Upper lobe of left lung (tissue), 6 donors: ENCODE measurements around the gene HAGHL. TPM values are rescaled to one million over a fixed set of nuclear protein-coding genes. Genes with fewer than 3 reads are reported as not detected.

Source experiments
- ATAC-seq, 2 donors: fragments of 200-7000 bp; cut with Tn5 transposase; one replicate each; pipeline ENCODE4 v1.9.1; 2022; ENCODE audit warnings: mild to moderate bottlenecking in 2 of 2, moderate library complexity in 2 of 2; ENCODE audit not compliant: low FRiP score in 2 of 2
- DNase-seq, 2 donors: peaks; one replicate each; pipeline ENCODE4 v3.0.0-alpha.2; 2019 to 2020
- H3K27ac ChIP-seq, 4 donors: fragments of 200-600 bp; sonication (generic); one replicate each; pipeline ENCODE4 v1.5.1; 2016 to 2019
- H3K27me3 ChIP-seq, 4 donors: fragments of 200-600 bp; sonication (generic); one replicate each; pipeline ENCODE4 v1.5.1; 2017 to 2019
- H3K36me3 ChIP-seq, 4 donors: fragments of 200-600 bp; sonication (generic); one replicate each; pipeline ENCODE4 v1.5.1; 2016 to 2019
- H3K4me1 ChIP-seq, 4 donors: fragments of 200-600 bp; sonication (generic); one replicate each; pipeline ENCODE4 v1.5.1; 2018 to 2019
- H3K4me3 ChIP-seq, 4 donors: fragments of 200-600 bp; sonication (generic); one replicate each; pipeline ENCODE4 v1.5.1; 2017 to 2019; ENCODE audit warnings: mild to moderate bottlenecking in 2 of 4, moderate library complexity in 1 of 4
- H3K9me3 ChIP-seq, 4 donors: fragments of 200-600 bp; sonication (generic); one replicate each; pipeline ENCODE4 v1.5.1; 2018 to 2019
- EP300 ChIP-seq, 4 donors: sonication (generic); formaldehyde crosslinking; IDR thresholded peaks; one replicate each; pipeline ENCODE4 v1.5.1; 2017; ENCODE audit warnings: antibody characterized with exemption in 4 of 4, control low read depth in 2 of 4
- POLR2A ChIP-seq, 4 donors: fragments of 450-650 bp; IDR thresholded peaks; one replicate each; pipeline ENCODE4 v1.5.1; 2016 to 2017; ENCODE audit warnings: antibody characterized with exemption in 4 of 4, mild to moderate bottlenecking in 2 of 4
- POLR2AphosphoS5 ChIP-seq, 2 donors: sonication (generic); formaldehyde crosslinking; IDR thresholded peaks; one replicate each; pipeline ENCODE4 v1.5.1; 2017; ENCODE audit warnings: antibody characterized with exemption in 2 of 2
- WGBS, 2 donors: methylation state at CpG; one replicate each; pipeline ENCODE4 v1.1.5; 2017 to 2018; 5-methylcytosine and 5-hydroxymethylcytosine counted together
- total RNA-seq, 6 donors: library from RNA; depleted of rRNA in 4 of 6; stranded (reverse); fragments of >200 nt in 4 of 6; gene quantifications; one replicate each; pipeline versions ENCODE4 v1.1.0 to v1.2.1, GENCODE V29; 2016 to 2021
- TF ChIP-seq, protein P1 (sequence below), 6 experiments: fragments of 450-650 bp in 4 of 6; fragments of 200-600 bp in 2 of 6; sonication (generic) in 2 of 6; IDR thresholded peaks; one replicate each; pipeline ENCODE4 v1.5.1; 2016 to 2019; ENCODE audit warnings: antibody characterized with exemption in 6 of 6
- donor health status: DM: no; HTN: no; CAD: no; lungs with moderate emphysema.
- donor health status: DM: no; HTN: yes; CAD: no; lungs with severe emphysema.

HAGHL gene
- total RNA-seq, 6 donors from 2014 or later, result 4.0 to 43.0 (median 13.5) TPM

DNA sequence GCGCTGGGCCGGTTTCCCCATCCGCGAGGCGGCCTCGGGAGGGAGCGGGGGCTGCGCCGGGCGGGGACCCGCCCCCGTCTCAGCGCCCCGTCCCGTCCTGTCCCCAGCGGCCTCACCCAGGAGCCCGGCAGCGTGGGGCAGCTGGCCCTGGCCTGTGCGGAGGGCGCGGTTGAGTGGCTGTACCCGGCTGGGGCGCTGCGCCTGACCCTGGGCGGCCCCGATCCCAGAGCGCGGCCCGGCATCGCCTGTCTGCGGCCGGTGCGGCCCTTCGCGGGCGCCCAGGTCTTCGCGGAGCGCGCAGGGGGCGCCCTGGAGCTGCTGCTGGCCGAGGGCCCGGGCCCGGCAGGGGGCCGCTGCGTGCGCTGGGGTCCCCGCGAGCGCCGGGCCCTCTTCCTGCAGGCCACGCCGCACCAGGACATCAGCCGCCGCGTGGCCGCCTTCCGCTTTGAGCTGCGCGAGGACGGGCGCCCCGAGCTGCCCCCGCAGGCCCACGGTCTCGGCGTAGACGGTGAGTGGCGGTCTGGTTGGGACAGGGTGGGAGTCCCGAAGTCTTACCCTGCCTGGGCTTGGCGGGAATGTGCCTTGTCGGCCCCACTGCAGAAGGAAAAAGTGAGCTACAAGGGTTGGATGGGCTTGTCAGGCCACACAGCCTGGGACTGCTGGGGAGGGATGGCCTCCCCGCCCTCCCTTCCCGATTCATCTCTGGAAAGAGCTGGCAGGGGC, 11.3 kb upstream of the HAGHL start:
- Histone ChIP-seq H3K4me3 (peak overlapping the region; percentile 82 to 93 (median 86)), H3K36me3 (no peaks in the 10 kb centered on the region), H3K27me3 (peaks cover 0 to 15% (median 5%) of the 10 kb centered on the region in 4 donors), H3K9me3 (no peaks in the 10 kb centered on the region), H3K27ac (peak overlapping the region in 1 of 4 donors; percentile 51), H3K4me1 (peaks cover 31 to 45% (median 39%) of the 10 kb centered on the region in 4 donors)
- DNase-seq, result peak in 1 of 2 donors; percentile 89
- no peak for TF ChIP-seq POLR2AphosphoS5 (IDR thresholded peaks at IDR 0.05)
- TF ChIP-seq, protein P1, sequence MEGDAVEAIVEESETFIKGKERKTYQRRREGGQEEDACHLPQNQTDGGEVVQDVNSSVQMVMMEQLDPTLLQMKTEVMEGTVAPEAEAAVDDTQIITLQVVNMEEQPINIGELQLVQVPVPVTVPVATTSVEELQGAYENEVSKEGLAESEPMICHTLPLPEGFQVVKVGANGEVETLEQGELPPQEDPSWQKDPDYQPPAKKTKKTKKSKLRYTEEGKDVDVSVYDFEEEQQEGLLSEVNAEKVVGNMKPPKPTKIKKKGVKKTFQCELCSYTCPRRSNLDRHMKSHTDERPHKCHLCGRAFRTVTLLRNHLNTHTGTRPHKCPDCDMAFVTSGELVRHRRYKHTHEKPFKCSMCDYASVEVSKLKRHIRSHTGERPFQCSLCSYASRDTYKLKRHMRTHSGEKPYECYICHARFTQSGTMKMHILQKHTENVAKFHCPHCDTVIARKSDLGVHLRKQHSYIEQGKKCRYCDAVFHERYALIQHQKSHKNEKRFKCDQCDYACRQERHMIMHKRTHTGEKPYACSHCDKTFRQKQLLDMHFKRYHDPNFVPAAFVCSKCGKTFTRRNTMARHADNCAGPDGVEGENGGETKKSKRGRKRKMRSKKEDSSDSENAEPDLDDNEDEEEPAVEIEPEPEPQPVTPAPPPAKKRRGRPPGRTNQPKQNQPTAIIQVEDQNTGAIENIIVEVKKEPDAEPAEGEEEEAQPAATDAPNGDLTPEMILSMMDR (IDR thresholded peaks at IDR 0.05), result peak in 1 of 6 experiments; percentile 12
- WGBS, 2 donors, result 5 to 14% methylated on average over 6 to 13 of the region's 74 CpGs
- no peak for ATAC-seq

DNA sequence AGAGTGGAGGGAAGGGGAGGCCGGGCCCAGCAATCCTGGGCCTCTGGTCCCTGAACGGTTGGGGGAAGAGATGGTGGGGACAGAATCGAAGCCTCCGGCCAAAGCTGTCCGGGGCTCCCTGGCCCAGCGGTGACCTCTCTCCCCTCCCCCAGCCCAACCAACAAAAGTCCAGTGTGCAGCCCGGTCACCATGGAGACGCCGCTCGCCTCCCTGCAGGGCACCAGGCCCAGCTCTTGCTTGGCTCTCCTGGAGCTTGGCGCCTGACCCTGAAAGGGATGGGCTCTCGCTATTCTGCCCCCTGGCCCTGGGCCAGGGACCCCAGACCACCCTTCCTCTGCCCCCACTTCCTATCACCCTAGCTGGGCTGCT, 10.7 kb upstream of the HAGHL start:
- H3K9me3 ChIP-seq, result no peaks in the 10 kb centered on the region
- DNase-seq, result peak in 1 of 2 donors; percentile 68
- peaks cover 31 to 47% (median 40%) of the 10 kb centered on the region in 4 donors for H3K4me1 ChIP-seq
- H3K27ac ChIP-seq, result no peak overlapping the region
- H3K27me3 ChIP-seq, result peaks cover 0 to 11% (median 2%) of the 10 kb centered on the region in 4 donors
- H3K36me3 ChIP-seq, result no peaks in the 10 kb centered on the region
- TF ChIP-seq POLR2AphosphoS5 (IDR thresholded peaks at IDR 0.05) (no peak), POLR2A (IDR thresholded peaks at IDR 0.05) (no peak), EP300 (IDR thresholded peaks at IDR 0.05) (no peak)
- TF ChIP-seq, protein P1 (IDR thresholded peaks at IDR 0.05), result no peak
- WGBS, 2 donors, result 17 to 34% methylated on average over 9 to 12 of the region's 12 CpGs
- ATAC-seq, result no peak
- peak overlapping the region in 3 of 4 donors; percentile 82 to 93 (median 86) for H3K4me3 ChIP-seq

DNA sequence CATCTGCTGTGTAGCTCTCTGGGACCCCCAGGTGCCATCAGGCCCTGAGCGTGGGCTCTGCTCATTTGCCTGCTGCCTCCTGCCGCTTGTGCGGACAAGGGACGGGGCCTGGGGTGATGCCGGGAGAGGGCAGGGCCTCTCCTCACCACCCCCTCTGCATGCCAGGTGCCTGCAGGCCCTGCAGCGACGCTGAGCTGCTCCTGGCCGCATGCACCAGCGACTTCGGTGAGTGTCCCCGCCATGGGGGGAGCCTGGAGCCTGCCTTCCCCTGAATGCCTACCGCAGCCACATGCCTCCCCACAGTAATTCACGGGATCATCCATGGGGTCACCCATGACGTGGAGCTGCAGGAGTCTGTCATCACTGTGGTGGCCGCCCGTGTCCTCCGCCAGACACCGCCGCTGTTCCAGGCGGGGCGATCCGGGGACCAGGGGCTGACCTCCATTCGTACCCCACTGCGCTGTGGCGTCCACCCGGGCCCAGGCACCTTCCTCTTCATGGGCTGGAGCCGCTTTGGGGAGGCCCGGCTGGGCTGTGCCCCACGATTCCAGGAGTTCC, 10.1 kb upstream of the HAGHL start:
- peak in 1 of 2 donors; percentile 78 for DNase-seq
- Histone ChIP-seq H3K27me3 (peaks cover 0 to 10% (median under 1%) of the 10 kb centered on the region in 4 donors), H3K36me3 (no peaks in the 10 kb centered on the region), H3K4me3 (no peak overlapping the region), H3K4me1 (peaks cover 34 to 53% (median 43%) of the 10 kb centered on the region in 4 donors), H3K27ac (no peak overlapping the region), H3K9me3 (no peaks in the 10 kb centered on the region)
- 92 to 100% methylated on average over 1 to 13 of the region's 29 CpGs for WGBS, 2 donors
- TF ChIP-seq POLR2AphosphoS5 (IDR thresholded peaks at IDR 0.05) (no peak), EP300 (IDR thresholded peaks at IDR 0.05) (no peak), POLR2A (IDR thresholded peaks at IDR 0.05) (no peak)
- TF ChIP-seq, protein P1 (IDR thresholded peaks at IDR 0.05), result no peak
- no peak for ATAC-seq

DNA sequence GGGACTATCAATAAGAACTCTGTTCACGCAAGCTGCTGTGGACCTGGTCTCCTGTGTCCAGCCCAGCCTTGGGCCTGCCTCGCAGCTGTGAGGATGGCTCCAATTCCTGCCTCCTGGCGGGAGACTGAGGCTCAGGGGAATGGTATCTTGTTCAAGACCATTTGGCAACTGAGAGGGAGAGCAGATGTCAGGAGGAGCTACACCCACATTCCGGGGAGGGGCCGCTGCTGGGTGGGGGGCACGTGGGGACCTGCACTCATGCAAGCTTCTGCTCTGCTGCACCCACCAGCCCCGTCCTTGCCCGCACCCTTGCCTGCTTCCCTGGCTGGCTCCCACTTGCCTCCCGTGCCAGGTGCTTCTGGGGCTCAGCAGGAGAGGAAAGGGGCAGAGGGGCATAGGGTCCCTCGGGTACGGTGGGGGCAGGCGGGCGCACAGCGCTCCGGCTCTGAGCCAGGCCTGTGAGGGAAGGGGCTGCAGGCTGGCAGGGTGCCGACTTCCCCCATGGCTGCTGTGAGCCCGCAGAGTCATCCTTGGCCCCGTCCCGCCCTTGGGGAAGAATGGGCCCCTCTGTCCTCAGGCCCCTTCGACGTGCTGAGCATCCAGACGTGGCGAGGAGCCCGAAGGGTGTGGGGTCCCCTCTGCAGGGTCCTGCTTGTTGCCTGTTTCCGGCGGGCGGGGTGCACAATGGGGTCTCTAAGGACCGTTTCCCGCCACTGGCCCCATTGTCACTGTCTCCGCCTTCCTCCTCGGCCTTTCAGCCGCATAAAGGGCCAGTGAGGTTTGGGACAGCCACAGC, 9.3 kb upstream of the HAGHL start:
- DNase-seq, result peak in 1 of 2 donors; percentile 82
- Histone ChIP-seq H3K36me3 (no peaks in the 10 kb centered on the region), H3K27me3 (peaks cover 0 to 10% (median 0%) of the 10 kb centered on the region in 4 donors), H3K27ac (no peak overlapping the region), H3K4me3 (no peak overlapping the region), H3K9me3 (no peaks in the 10 kb centered on the region), H3K4me1 (peaks cover 34 to 54% (median 48%) of the 10 kb centered on the region in 4 donors)
- TF ChIP-seq, protein P1 (IDR thresholded peaks at IDR 0.05), result no peak
- no peak for TF ChIP-seq POLR2AphosphoS5 (IDR thresholded peaks at IDR 0.05)
- no peak for TF ChIP-seq POLR2A (IDR thresholded peaks at IDR 0.05)
- TF ChIP-seq EP300 (IDR thresholded peaks at IDR 0.05), result no peak
- ATAC-seq, result no peak
- WGBS, 2 donors, result 86 to 89% methylated on average over 10 to 32 of the region's 32 CpGs
